B cell (primary cell): ENCODE measurements around the gene SETDB2. TPM values are rescaled to one million over a fixed set of nuclear protein-coding genes. Genes with fewer than 3 reads are reported as not detected.

ENCODE experiments used
- ATAC-seq: fragments of 200-7000 bp; cut with Tn5 transposase; one replicate; pipeline ENCODE4 v1.10.0; 2021; ENCODE audit warnings: low read depth, mild to moderate bottlenecking, moderate number of reproducible peaks, moderate library complexity
- CTCF ChIA-PET: fragments of 350-600 bp; sonication (Branson Sonifier 250); formaldehyde crosslinking; loops from one replicate; lab custom pipeline; 2021; ENCODE audit warnings: antibody characterized with exemption, inconsistent platforms; lab: Charles Lee
- POLR2A ChIA-PET: fragments of 350-600 bp; sonication (Branson Sonifier 250); formaldehyde crosslinking; loops from one replicate; lab custom pipeline; 2021; ENCODE audit warnings: antibody characterized with exemption; lab: Charles Lee
- DNase-seq: peaks from one replicate; pipeline ENCODE4 v3.0.0; 2013
- H2AFZ ChIP-seq: 2 replicates; pipeline ENCODE4 v1.6.1; 2012; ENCODE audit warnings: mild to moderate bottlenecking, low read depth, low read length; ENCODE audit not compliant: insufficient read depth, poor library complexity, severe bottlenecking
- H3K27ac ChIP-seq, 2 donors: 1 replicate in 1 of 2; 2 replicates in 1 of 2; pipeline ENCODE4 v1.5.1; 2012 to 2013; ENCODE audit warnings: low read length in 2 of 2, mild to moderate bottlenecking in 2 of 2, moderate library complexity in 1 of 2
- H3K27me3 ChIP-seq, 4 experiments: fragments of 200-600 bp in 1 of 4; sonication (generic) in 1 of 4; replicated peaks in 1 of 4; 1 replicate in 2 of 4; 2 replicates in 2 of 4; pipeline versions ENCODE4 v1.6.1 to v1.7.0; 2013 to 2016; ENCODE audit warnings: low read length in 3 of 4, mild to moderate bottlenecking in 2 of 4, mixed read lengths in 1 of 4, moderate library complexity in 1 of 4; ENCODE audit not compliant: insufficient read depth in 4 of 4, control insufficient read depth in 3 of 4; ENCODE audit errors: control extremely low read depth in 1 of 4
- H3K36me3 ChIP-seq, 2 experiments: replicated peaks in 1 of 2; 1 replicate in 1 of 2; 2 replicates in 1 of 2; pipeline versions ENCODE4 v1.6.1 to v1.7.1; 2013; ENCODE audit warnings: low read length in 1 of 2; ENCODE audit not compliant: insufficient read depth in 2 of 2, control insufficient read depth in 1 of 2; ENCODE audit errors: control extremely low read depth in 1 of 2, extremely low read depth in 1 of 2
- H3K4me1 ChIP-seq, 2 donors: fragments of 200-600 bp in 1 of 2; sonication (generic) in 1 of 2; 1 replicate in 1 of 2; 2 replicates in 1 of 2; pipeline versions ENCODE4 v1.5.1 to v1.6.1; 2013 to 2017; ENCODE audit warnings: low read length in 2 of 2; ENCODE audit not compliant: control insufficient read depth in 2 of 2, insufficient read depth in 2 of 2
- H3K4me2 ChIP-seq: replicated peaks from 2 replicates; pipeline ENCODE3; 2012; ENCODE audit warnings: mild to moderate bottlenecking, low read depth, low read length; ENCODE audit not compliant: poor library complexity, severe bottlenecking
- H3K4me3 ChIP-seq, 5 experiments: fragments of 200-600 bp in 1 of 5; sonication (generic) in 1 of 5; 1 replicate in 3 of 5; 2 replicates in 2 of 5; pipeline versions ENCODE4 v1.5.1 to v1.7.0; 2011 to 2016; ENCODE audit warnings: low read length in 4 of 5, mild to moderate bottlenecking in 4 of 5, low read depth in 2 of 5, control low read depth in 1 of 5, moderate library complexity in 1 of 5; ENCODE audit not compliant: insufficient read depth in 1 of 5; ENCODE audit errors: control extremely low read depth in 1 of 5, extremely low read depth in 1 of 5
- H3K79me2 ChIP-seq: fragments of 200-600 bp; sonication (generic); one replicate; pipeline ENCODE4 v1.6.0; 2016; ENCODE audit warnings: low read length; ENCODE audit not compliant: control insufficient read depth, insufficient read depth
- H3K9ac ChIP-seq: fragments of 200-600 bp; sonication (generic); 2 replicates; pipeline ENCODE4 v1.6.1; 2017; ENCODE audit warnings: mild to moderate bottlenecking, low read length, moderate library complexity
- H3K9me3 ChIP-seq, 3 donors: one replicate each; pipeline versions ENCODE4 v1.6.1 to v1.7.1; 2013; ENCODE audit warnings: low read length in 2 of 3; ENCODE audit not compliant: control insufficient read depth in 2 of 3, insufficient read depth in 1 of 3; ENCODE audit errors: control extremely low read depth in 1 of 3
- H4K20me1 ChIP-seq: 2 replicates; pipeline ENCODE4 v1.6.0; 2012; ENCODE audit warnings: mild to moderate bottlenecking, low read length; ENCODE audit not compliant: insufficient read depth, control insufficient read depth, poor library complexity, severe bottlenecking
- H3K27ac Mint-ChIP-seq: one replicate; pipeline ENCODE4 v1.8.0; 2021; ENCODE audit warnings: mixed read lengths
- H3K27me3 Mint-ChIP-seq: one replicate; pipeline ENCODE4 v1.8.0; 2021; ENCODE audit warnings: mixed read lengths
- H3K4me1 Mint-ChIP-seq: one replicate; pipeline ENCODE4 v1.8.0; 2021; ENCODE audit warnings: mixed read lengths
- H3K4me3 Mint-ChIP-seq: one replicate; pipeline ENCODE4 v1.8.0; 2021; ENCODE audit warnings: mixed read lengths
- H3K9me3 Mint-ChIP-seq: one replicate; pipeline ENCODE4 v1.8.0; 2022; ENCODE audit warnings: mixed read lengths; ENCODE audit not compliant: insufficient read depth
- EZH2 ChIP-seq: IDR thresholded peaks from 2 replicates; pipeline ENCODE4 v1.6.1; 2012; ENCODE audit warnings: borderline replicate concordance, low read depth, mild to moderate bottlenecking, moderate library complexity, low read length; ENCODE audit not compliant: insufficient read depth, poor library complexity, severe bottlenecking
- WGBS: methylation state at CpG from one replicate; pipeline ENCODE4 v1.1.5; 2013; ENCODE audit warnings: missing lambda C conversion rate; ENCODE audit not compliant: insufficient coverage; 5-methylcytosine and 5-hydroxymethylcytosine counted together
- intact Hi-C: fragments of 100-400 bp; cut with micrococcal nuclease; formaldehyde crosslinking; loops from one replicate; pipeline ENCODE4 v1.10.0; 2022
- polyA plus RNA-seq: library from polyadenylated mRNA; depleted of rRNA; stranded (reverse); fragments of >200 nt; gene quantifications from 2 replicates; pipeline ENCODE4 v1.2.3, GENCODE V29; 2012
- total RNA-seq, 2 donors: library from RNA; stranded (reverse); fragments of 120-200 nt in 1 of 2; gene quantifications; 1 replicate in 1 of 2; 2 replicates in 1 of 2; pipeline versions ENCODE4 v1.2.3 to v1.2.4, GENCODE V29; 2013 to 2022
- TF ChIP-seq, protein P1 (sequence below): fragments of 200-600 bp; IDR thresholded peaks from one replicate; pipeline ENCODE4 v1.8.0; 2022; ENCODE audit warnings: antibody characterized with exemption, mild to moderate bottlenecking

SETDB2 gene
- total and polyA plus RNA-seq, 2 donors (not counting 1 experiment from before 2014, with no cell fraction given): 12.0 to 38.2 TPM

DNA sequence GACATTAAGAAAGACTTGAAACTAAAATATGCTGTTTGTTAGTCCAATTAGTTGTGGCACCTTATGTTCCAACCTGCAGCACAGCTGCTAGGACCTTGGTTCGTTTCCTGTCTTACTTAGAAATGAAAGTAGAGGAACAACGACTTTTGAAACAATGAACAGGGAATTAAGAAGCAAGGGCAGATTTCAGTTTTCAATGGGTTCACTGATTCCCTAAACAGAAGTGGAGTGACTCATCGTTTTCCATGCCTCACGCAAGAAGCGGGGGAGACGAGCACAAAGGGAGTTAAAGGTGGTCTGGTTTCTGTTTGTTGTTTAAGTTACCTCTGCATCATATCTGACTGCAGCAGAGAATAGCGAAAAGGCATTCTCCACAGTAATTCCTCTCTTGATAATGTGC is 96.5 kb downstream of the SETDB2 start:
- peak overlapping the region; percentile 55 for H2AFZ ChIP-seq
- TF ChIP-seq EZH2: no peak
- H3K4me1 Mint-ChIP-seq: peaks cover 35% of the 10 kb centered on the region
- ChIA-PET CTCF (interaction anchor here (0.8 to 1.7 kb wide), 3 partner anchors 18 to 68 kb away, joined by 3 to 6 read pairs (median 3); no protein-coding TSS in a partner anchor), POLR2A (interaction anchor here (1.0 kb wide), 1 partner anchor 44 kb away, joined by 4 read pairs; the partner anchor contains the start of gene RCBTB1)
- intact Hi-C loops: no loop called here
- peak overlapping the region; percentile 26 for H3K9ac ChIP-seq
- H3K9me3 Mint-ChIP-seq: no peaks in the 10 kb centered on the region
- H3K4me2 ChIP-seq: peak overlapping the region; percentile 55
- no peak for ATAC-seq
- H3K27ac ChIP-seq: peak overlapping the region; percentile 7 to 20
- H3K4me3 Mint-ChIP-seq: peak overlapping the region; percentile 42
- peak overlapping the region in 3 of 5 experiments; percentile 8 to 39 (median 32) for H3K4me3 ChIP-seq
- H3K27me3 Mint-ChIP-seq: no peaks in the 10 kb centered on the region
- 21% methylated on average over 5 of the region's 7 CpGs for WGBS
- H3K79me2 ChIP-seq: no peaks in the 10 kb centered on the region
- peak overlapping the region; percentile 11 for H3K27ac Mint-ChIP-seq
- H4K20me1 ChIP-seq: no peaks in the 10 kb centered on the region
- H3K4me1 ChIP-seq: peaks cover 25 to 28% of the 10 kb centered on the region in 2 donors
- H3K9me3 ChIP-seq: no peaks in the 10 kb centered on the region
- H3K27me3 ChIP-seq: no peaks in the 10 kb centered on the region
- DNase-seq: peak; percentile 23
- peaks cover 0 to 10% of the 10 kb centered on the region in 2 experiments for H3K36me3 ChIP-seq

DNA sequence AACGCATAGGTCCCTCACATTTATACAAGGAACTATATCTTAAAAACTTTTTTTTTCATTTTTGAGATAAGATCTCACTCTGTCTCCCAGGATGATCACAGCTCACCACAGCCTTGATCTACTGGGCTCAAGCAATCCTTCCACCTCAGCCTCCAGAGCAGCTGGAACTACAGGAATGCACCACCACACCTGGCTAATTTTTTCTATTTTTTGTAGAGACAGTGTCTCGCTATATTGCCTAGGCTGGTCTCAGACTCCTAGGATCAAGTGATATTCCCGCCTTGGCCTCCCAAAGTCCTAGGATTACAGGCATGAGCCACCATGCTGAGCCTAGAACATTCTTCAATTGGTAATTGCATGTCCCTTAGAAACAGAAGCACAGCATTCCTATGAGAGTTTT is 99.6 kb downstream of the SETDB2 start:
- no peak overlapping the region for H3K4me3 Mint-ChIP-seq
- ChIA-PET CTCF (no interaction called here), POLR2A (no interaction called here)
- H3K27ac Mint-ChIP-seq: no peak overlapping the region
- Histone ChIP-seq H3K79me2 (no peaks in the 10 kb centered on the region), H4K20me1 (no peaks in the 10 kb centered on the region), H3K9ac (no peak overlapping the region), H3K4me2 (no peak overlapping the region), H3K9me3 (no peaks in the 10 kb centered on the region), H3K36me3 (peaks cover 0 to 25% of the 10 kb centered on the region in 2 experiments), H3K4me1 (peaks cover 19% of the 10 kb centered on the region in 2 donors), H3K27ac (no peak overlapping the region), H3K4me3 (no peak overlapping the region), H3K27me3 (no peaks in the 10 kb centered on the region), H2AFZ (no peak overlapping the region)
- no peak for DNase-seq
- 95% methylated on average over 3 of the region's 3 CpGs for WGBS
- ATAC-seq: no peak
- H3K9me3 Mint-ChIP-seq: no peaks in the 10 kb centered on the region
- H3K4me1 Mint-ChIP-seq: peaks cover 19% of the 10 kb centered on the region
- intact Hi-C loops: no loop called here
- H3K27me3 Mint-ChIP-seq: no peaks in the 10 kb centered on the region
- TF ChIP-seq, protein P1, sequence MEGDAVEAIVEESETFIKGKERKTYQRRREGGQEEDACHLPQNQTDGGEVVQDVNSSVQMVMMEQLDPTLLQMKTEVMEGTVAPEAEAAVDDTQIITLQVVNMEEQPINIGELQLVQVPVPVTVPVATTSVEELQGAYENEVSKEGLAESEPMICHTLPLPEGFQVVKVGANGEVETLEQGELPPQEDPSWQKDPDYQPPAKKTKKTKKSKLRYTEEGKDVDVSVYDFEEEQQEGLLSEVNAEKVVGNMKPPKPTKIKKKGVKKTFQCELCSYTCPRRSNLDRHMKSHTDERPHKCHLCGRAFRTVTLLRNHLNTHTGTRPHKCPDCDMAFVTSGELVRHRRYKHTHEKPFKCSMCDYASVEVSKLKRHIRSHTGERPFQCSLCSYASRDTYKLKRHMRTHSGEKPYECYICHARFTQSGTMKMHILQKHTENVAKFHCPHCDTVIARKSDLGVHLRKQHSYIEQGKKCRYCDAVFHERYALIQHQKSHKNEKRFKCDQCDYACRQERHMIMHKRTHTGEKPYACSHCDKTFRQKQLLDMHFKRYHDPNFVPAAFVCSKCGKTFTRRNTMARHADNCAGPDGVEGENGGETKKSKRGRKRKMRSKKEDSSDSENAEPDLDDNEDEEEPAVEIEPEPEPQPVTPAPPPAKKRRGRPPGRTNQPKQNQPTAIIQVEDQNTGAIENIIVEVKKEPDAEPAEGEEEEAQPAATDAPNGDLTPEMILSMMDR: no peak
- TF ChIP-seq EZH2: no peak

Other genes with a start within 250 kb of the SETDB2 start
- gene MLNR, start 223.9 kb upstream of the SETDB2 start, total RNA-seq: not detected in 2 replicates
- gene MLNR, start 223.9 kb upstream of the SETDB2 start, polyA plus RNA-seq: not detected in 2 replicates
- gene CDADC1, start 196.3 kb upstream of the SETDB2 start, total RNA-seq: 14.5 and 15.1 TPM in 2 replicates
- 3.0 and 5.0 TPM in 2 replicates for gene CDADC1, start 196.3 kb upstream of the SETDB2 start, polyA plus RNA-seq
- 8.9 and 9.6 TPM in 2 replicates for gene CAB39L, start 210 bp upstream of the SETDB2 start, total RNA-seq
- 1.5 and 1.9 TPM in 2 replicates for gene CAB39L, start 210 bp upstream of the SETDB2 start, polyA plus RNA-seq
- gene PHF11, start 51.7 kb downstream of the SETDB2 start, total RNA-seq: 176 and 181 TPM in 2 replicates
- gene PHF11, start 51.7 kb downstream of the SETDB2 start, polyA plus RNA-seq: 79.0 and 95.6 TPM in 2 replicates
- 35.2 and 42.1 TPM in 2 replicates for gene RCBTB1, start 141.3 kb downstream of the SETDB2 start, total RNA-seq
- 10.7 and 25.1 TPM in 2 replicates for gene RCBTB1, start 141.3 kb downstream of the SETDB2 start, polyA plus RNA-seq
- 17.9 and 21.4 TPM in 2 replicates for gene ARL11, start 184.2 kb downstream of the SETDB2 start, total RNA-seq
- gene ARL11, start 184.2 kb downstream of the SETDB2 start, polyA plus RNA-seq: 3.3 and 5.8 TPM in 2 replicates
- 16.2 and 20.1 TPM in 2 replicates for gene EBPL, start 247.2 kb downstream of the SETDB2 start, total RNA-seq
- gene EBPL, start 247.2 kb downstream of the SETDB2 start, polyA plus RNA-seq: 15.5 and 16.0 TPM in 2 replicates